ENCODE results near the gene ADAMTS19.
"Not testable (repeated sequence)": the region's sequence is repeated elsewhere in the genome, so short reads cannot be mapped to it uniquely, and the experiment has no call there.

Gene ADAMTS19, protein sequence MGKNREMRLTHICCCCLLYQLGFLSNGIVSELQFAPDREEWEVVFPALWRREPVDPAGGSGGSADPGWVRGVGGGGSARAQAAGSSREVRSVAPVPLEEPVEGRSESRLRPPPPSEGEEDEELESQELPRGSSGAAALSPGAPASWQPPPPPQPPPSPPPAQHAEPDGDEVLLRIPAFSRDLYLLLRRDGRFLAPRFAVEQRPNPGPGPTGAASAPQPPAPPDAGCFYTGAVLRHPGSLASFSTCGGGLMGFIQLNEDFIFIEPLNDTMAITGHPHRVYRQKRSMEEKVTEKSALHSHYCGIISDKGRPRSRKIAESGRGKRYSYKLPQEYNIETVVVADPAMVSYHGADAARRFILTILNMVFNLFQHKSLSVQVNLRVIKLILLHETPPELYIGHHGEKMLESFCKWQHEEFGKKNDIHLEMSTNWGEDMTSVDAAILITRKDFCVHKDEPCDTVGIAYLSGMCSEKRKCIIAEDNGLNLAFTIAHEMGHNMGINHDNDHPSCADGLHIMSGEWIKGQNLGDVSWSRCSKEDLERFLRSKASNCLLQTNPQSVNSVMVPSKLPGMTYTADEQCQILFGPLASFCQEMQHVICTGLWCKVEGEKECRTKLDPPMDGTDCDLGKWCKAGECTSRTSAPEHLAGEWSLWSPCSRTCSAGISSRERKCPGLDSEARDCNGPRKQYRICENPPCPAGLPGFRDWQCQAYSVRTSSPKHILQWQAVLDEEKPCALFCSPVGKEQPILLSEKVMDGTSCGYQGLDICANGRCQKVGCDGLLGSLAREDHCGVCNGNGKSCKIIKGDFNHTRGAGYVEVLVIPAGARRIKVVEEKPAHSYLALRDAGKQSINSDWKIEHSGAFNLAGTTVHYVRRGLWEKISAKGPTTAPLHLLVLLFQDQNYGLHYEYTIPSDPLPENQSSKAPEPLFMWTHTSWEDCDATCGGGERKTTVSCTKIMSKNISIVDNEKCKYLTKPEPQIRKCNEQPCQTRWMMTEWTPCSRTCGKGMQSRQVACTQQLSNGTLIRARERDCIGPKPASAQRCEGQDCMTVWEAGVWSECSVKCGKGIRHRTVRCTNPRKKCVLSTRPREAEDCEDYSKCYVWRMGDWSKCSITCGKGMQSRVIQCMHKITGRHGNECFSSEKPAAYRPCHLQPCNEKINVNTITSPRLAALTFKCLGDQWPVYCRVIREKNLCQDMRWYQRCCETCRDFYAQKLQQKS

GRCh38 chr5:129459777-129460671 is at the start of gene ADAMTS19:
Gene ADAMTS19, plus strand, starts transcription at chr5:129460298. Its CDS starts 94 bp downstream, at chr5:129460392.
- DNase-seq (ENCODE audit: low read depth): no peak

- DNase-seq (ENCODE audit: low read depth): no peak
Observed at GRCh38 chr5:129410488-129410887, 49.6 kb upstream of the ADAMTS19 start.

GRCh38 chr5:129412721-129413120 is 47.4 kb upstream of the ADAMTS19 start:
- DNase-seq (ENCODE audit: low read depth): no peak

- no peak for DNase-seq (ENCODE audit: low read depth)
Observed at GRCh38 chr5:129413570-129413969, 46.5 kb upstream of the ADAMTS19 start.

GRCh38 chr5:129419292-129419691 is 40.8 kb upstream of the ADAMTS19 start:
- DNase-seq (ENCODE audit: low read depth): no peak

DNA sequence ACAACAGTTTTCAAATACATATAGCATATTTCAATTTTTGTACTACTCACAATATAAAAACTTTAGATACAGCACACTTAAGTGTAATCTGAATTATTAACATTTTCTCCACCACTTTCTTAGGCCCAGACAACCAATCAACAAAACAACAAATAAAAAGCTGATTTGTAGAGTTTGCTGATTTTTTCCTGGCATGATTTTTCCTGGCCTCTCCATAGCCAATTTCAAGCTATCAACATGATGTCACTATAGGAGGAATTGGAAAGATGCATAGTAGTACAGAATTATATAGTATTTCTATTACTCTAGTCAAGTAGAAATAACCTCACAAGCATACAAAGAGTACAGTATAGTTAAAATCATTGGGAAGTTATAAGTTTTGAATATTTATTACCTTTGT is 35.1 kb upstream of the ADAMTS19 start:
- no peak for DNase-seq (ENCODE audit: low read depth)

DNA sequence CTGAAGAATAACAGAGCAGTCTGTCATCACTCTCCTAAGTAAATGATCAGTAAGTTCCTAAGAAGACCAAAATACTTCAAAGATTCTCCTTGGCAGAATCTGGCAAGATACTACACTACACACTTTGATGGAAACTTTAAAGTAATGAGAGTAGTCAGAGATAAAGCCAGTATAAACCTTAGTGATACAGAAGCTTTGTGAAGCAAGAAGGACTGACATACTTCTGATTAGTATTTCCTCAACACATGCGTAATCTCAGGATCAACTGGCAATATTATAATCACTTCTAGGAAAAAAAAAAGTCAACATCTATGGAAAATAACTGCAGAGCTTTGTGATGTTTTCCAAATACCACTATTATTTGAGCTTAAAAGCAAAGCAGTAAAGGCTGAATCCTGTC is 34.0 kb upstream of the ADAMTS19 start:
- no peak for DNase-seq (ENCODE audit: low read depth)

DNA sequence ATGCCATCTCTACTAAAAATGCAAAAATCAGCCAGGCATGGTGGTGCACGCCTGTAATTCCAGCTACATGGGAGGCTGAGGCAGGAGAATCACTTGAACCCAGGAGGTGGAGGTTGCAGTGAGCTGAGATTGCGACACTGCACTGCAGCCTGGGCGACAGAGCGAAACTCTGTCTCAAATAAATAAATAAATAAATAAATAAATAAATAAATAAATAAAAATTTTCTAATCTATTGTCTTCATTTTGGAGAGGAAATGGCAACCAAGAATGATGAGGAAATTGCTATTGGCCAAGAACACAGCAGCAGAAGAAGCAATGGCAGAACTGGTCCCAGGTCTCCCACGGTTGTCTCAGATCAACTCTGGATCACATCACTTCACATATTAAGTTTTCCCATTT is 31.5 kb upstream of the ADAMTS19 start:
- not testable (repeated sequence) for DNase-seq (ENCODE audit: low read depth)

GRCh38 chr5:129431406-129431805 is 28.7 kb upstream of the ADAMTS19 start:
- DNase-seq (ENCODE audit: low read depth): no peak

DNA sequence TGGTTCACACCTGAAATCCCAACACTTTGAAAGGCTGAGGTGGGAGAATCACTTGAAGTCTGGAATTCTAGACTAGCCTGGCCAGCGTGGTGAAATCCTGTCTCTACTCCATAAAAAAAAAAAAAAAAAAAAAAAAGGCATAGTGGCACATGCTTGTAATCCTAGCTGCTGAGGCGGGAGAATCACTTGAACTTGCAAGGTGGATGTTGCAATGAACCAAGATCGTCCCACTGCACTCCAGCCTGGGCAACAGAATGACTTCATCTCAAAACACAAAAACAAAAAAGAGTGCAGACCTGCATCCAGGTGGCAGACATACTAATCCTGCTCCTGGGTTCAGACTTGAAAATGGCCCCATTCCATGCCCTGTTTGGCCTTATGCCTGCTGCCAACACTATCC is 21.8 kb upstream of the ADAMTS19 start:
- DNase-seq (ENCODE audit: low read depth): no peak

DNA sequence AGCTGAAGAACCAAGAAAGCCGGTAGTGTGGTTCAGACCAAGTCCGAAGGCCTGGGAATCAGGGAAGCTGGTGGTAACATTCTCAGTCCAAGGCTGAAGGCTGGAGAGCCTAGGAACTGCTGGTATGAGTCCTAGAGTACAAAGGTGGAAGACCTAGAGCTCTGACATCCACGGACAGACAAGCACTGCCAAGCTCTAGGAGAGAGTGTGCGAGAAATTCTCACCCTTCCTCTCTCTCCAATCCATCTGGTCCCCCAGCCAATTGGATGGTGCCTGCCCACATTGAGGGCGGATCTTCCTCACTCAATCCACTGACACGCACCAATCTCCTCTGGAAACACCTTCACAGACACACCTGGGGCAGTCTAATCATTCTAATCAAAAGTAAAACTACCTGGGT is 19.7 kb upstream of the ADAMTS19 start:
- no peak for DNase-seq (ENCODE audit: low read depth)

DNA sequence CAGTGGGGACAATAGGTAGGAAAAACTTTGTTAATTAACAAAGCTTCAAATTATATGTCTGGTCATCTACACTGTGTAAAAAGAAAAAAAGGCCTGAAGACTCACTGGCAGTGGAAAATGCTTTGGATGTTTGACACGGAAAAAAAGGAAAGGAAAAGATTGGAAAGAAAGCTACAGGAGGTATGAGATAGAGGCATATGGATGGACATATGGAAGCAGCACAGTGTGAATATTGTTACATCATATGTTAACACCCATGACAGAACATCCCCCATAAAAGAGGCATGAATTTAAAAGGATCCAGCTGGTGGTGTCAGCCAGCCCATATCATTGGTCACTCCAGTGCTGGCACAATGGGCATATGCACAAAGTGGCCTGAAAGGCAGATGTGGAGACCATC is 19.0 kb upstream of the ADAMTS19 start:
- no peak for DNase-seq (ENCODE audit: low read depth)

- no peak for DNase-seq (ENCODE audit: low read depth)
Observed at GRCh38 chr5:129445379-129445778, 14.7 kb upstream of the ADAMTS19 start.

DNA sequence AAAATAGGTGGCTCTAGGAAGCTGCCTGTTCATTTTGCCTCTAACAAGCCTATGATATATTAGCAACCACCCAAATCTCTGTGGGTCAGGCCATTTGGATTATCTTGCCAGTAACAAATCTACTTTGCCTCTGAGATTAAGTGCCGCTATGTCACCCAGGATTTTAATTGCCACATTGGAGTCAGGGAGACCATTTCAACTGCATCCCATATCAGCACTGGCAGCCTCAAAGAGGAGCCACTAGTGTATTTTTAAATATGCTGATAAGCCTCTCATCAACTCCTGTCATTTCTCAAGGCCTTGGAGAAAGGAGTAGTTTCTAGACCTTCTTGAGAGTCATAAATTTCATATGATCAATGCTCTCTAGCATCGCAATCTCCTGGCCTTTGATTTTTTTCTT is 12.1 kb upstream of the ADAMTS19 start:
- DNase-seq (ENCODE audit: low read depth): no peak

DNA sequence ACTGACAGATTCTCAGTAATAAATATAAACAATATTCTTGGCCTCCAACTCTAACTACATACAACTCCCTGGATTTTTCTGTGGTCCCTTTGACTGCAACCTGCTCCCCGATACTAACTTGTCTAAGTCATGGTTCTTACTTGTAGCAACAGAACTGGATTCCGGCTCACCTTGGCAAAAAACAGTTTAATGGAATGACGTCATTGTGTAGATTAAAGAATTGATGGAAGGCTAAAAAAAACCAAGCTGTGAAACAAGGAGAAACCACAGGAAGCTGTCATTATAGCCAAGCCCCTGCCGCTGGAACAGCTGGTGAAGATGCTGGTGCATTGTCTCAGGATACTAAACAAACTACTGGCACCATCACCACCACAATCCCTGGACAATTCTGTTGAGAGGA is 11.4 kb upstream of the ADAMTS19 start:
- DNase-seq (ENCODE audit: low read depth): no peak

DNA sequence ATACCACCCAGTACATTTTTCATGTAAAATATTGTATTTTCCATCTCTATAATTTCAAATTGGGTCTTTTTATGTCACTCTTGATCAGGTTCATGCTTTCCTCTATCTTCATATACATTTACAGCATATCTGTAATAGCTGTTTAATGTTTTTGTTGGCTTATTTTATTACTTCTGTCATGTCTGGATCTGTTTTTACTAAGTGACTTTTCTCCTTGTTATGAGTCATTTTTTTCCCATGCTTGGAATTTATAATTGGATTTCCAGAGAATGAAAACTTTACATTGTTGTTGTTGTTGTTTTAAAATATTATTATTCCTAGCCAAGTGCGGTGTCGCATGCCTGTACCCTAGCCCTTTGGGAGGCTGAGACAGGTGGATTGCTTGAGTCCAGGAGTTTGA is 5.6 kb upstream of the ADAMTS19 start:
- no peak for DNase-seq (ENCODE audit: low read depth)

- no peak for DNase-seq (ENCODE audit: low read depth)
Observed at GRCh38 chr5:129459450-129459776, 685 bp upstream of the ADAMTS19 start.

DNA sequence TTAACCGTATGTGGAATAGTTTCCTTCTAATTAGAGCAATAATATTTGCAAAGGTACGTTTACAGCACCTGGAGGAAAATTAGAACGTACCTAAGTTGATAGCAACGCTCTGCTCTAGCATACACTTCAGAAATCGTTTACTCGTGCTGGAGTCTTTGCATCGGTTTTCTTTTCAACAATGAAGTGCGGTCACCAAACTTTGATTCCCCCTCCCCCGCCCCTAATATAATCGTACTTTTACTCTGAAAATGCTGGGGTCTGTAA is 506 bp downstream of the ADAMTS19 start:
- no peak for DNase-seq (ENCODE audit: low read depth)

DNA sequence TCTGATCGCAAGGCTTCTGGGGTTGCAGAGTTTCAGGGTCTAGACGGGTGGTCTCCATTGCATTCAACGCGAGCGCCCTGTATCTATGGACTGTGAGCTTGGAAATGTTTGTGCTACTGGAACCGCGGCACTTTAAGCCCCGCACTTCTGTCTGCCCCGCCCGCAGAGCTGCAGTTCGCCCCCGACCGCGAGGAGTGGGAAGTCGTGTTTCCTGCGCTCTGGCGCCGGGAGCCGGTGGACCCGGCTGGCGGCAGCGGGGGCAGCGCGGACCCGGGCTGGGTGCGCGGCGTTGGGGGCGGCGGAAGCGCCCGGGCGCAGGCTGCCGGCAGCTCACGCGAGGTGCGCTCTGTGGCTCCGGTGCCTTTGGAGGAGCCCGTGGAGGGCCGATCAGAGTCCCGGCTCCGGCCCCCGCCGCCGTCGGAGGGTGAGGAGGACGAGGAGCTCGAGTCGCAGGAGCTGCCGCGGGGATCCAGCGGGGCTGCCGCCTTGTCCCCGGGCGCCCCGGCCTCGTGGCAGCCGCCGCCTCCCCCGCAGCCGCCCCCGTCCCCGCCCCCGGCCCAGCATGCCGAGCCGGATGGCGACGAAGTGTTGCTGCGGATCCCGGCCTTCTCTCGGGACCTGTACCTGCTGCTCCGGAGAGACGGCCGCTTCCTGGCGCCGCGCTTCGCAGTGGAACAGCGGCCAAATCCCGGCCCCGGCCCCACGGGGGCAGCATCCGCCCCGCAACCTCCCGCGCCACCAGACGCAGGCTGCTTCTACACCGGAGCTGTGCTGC is 1.0 kb downstream of the ADAMTS19 start:
- DNase-seq (ENCODE audit: low read depth): no peak

DNA sequence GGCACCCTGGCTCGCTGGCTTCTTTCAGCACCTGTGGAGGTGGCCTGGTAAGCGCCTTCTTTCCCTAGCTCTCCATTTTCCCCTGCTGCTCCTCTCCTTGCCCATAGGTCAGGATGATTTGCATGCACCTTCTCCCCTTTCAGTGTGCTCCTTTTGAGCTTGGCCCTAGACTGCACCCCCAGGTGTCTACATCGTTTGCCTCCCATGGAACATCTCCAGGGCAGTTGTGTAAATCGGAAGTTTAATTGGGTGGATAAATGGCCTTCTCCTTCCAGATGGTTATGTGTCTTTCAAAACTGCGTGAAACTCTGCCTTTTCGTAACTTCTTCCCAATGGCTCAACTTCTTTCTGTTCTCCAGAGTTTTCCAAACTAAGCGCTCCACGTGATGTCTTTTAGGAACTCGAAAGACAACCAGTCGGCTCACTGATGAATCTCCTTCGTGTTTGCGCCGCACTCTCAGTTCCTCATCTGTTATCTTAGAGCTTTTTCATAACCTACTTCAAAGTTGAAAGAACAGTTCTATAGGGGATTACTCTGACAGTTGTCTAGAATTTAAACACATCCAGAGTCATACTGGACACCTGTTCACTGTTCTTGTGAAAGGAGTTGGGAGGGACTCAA is 1.7 kb downstream of the ADAMTS19 start:
- DNase-seq (ENCODE audit: low read depth): no peak

Measured in stimulated activated CD8-positive, alpha-beta memory T cell treated with anti-CD3 and anti-CD28 coated beads, Interleukin-15, amount 100 ng/mL, for 24 hours (primary cell).